ENCODE results near the gene ASPDH. TPM values are rescaled to one million over a fixed set of nuclear protein-coding genes. Genes with fewer than 3 reads are reported as not detected.
"Not testable (repeated sequence)": the region's sequence is repeated elsewhere in the genome, so short reads cannot be mapped to it uniquely, and the experiment has no call there.

Gene ASPDH
- polyA plus RNA-seq, 4 donors = 1.3 to 13.9 (median 6.2) TPM

GRCh38 chr19:50548191-50549058 is 34.7 kb upstream of the ASPDH start:
- no peak for DNase-seq (ENCODE audit: low read depth in 4 of 4, low spot score in 3 of 4)

GRCh38 chr19:50547385-50548190 is 33.9 kb upstream of the ASPDH start:
- no peak for DNase-seq (ENCODE audit: low read depth in 4 of 4, low spot score in 3 of 4)

GRCh38 chr19:50546527-50547221 is 33.0 kb upstream of the ASPDH start:
- DNase-seq (ENCODE audit: low read depth in 4 of 4, low spot score in 3 of 4) = no peak

- DNase-seq (ENCODE audit: low read depth in 4 of 4, low spot score in 3 of 4) = no peak
These were observed 29.2 kb upstream of the ASPDH start for GRCh38 chr19:50542943-50543342.

- no peak for DNase-seq (ENCODE audit: low read depth in 4 of 4, low spot score in 3 of 4)
These were observed 24.1 kb upstream of the ASPDH start for GRCh38 chr19:50537769-50538230.

- DNase-seq (ENCODE audit: low read depth in 4 of 4, low spot score in 3 of 4) = no peak
These were observed 23.6 kb upstream of the ASPDH start for GRCh38 chr19:50537306-50537685.

GRCh38 chr19:50536662-50537305 is 23.1 kb upstream of the ASPDH start:
- no peak for DNase-seq (ENCODE audit: low read depth in 4 of 4, low spot score in 3 of 4)

GRCh38 chr19:50535672-50536187 is 22.0 kb upstream of the ASPDH start:
- DNase-seq (ENCODE audit: low read depth in 4 of 4, low spot score in 3 of 4) = no peak

GRCh38 chr19:50534478-50534877 is 20.8 kb upstream of the ASPDH start:
- no peak for DNase-seq (ENCODE audit: low read depth in 4 of 4, low spot score in 3 of 4)

GRCh38 chr19:50532952-50533351 is 19.2 kb upstream of the ASPDH start:
- DNase-seq (ENCODE audit: low read depth in 4 of 4, low spot score in 3 of 4) = no peak

GRCh38 chr19:50531171-50531612 is 17.5 kb upstream of the ASPDH start:
- DNase-seq (ENCODE audit: low read depth in 4 of 4, low spot score in 3 of 4) = no peak

GRCh38 chr19:50528052-50528451 is 14.3 kb upstream of the ASPDH start:
- DNase-seq (ENCODE audit: low read depth in 4 of 4, low spot score in 3 of 4) = not testable (repeated sequence)

- DNase-seq (ENCODE audit: low read depth in 4 of 4, low spot score in 3 of 4) = no peak
These were observed 9.2 kb upstream of the ASPDH start for GRCh38 chr19:50522881-50523280.

GRCh38 chr19:50520822-50521465 is 7.2 kb upstream of the ASPDH start:
- DNase-seq (ENCODE audit: low read depth in 4 of 4, low spot score in 3 of 4) = no peak

GRCh38 chr19:50519006-50519575 is 5.4 kb upstream of the ASPDH start:
- DNase-seq (ENCODE audit: low read depth in 4 of 4, low spot score in 3 of 4) = no peak

- DNase-seq (ENCODE audit: low read depth in 4 of 4, low spot score in 3 of 4) = no peak
These were observed 4.6 kb upstream of the ASPDH start for GRCh38 chr19:50518091-50519005.

- no peak for DNase-seq (ENCODE audit: low read depth in 4 of 4, low spot score in 3 of 4)
These were observed 4.0 kb upstream of the ASPDH start for GRCh38 chr19:50517704-50518075.

GRCh38 chr19:50516964-50517703 is 3.4 kb upstream of the ASPDH start:
- no peak for DNase-seq (ENCODE audit: low read depth in 4 of 4, low spot score in 3 of 4)
